Hepatic stellate cell (primary cell): ENCODE data around the gene ZNF536.
"Not testable (repeated sequence)": the region's sequence is repeated elsewhere in the genome, so short reads cannot be mapped to it uniquely, and the experiment has no call there.

Experiments used
- DNase-seq: peaks from one replicate; pipeline ENCODE4 v3.0.0; 2011; ENCODE audit warnings: low spot score

Gene ZNF536

DNA sequence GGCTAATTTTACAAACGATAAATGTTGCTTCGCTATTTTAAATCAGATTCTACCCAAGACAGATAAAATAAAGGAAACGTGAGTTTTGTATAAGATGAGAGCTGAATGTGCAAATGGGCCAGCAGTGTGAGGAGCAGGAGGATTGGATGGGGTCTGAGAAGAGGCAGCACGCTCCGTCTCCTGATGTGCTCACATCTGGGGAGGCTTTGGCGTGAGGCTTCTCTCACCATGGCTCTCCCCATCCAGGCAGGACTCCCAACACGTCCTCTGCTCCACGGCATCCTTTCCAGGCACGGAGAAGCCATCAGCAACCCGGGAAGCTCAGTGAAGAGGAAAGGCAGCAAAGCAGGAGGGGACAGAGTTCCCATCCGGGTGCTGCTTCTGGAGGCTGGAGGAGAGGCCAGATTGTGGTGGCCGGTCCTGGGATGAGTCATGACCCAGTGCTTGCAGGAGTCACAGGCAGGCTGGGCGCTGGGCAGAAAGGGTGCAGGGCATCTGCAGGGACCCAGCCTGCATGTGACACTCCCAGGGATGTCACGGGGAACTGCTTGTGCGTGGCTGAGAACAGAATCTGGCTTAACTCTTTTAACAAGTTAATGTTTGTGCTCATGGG is 47.5 kb downstream of the ZNF536 start:
- no peak for DNase-seq

- DNase-seq = no peak
Measured at GRCh38 chr19:30420316-30420715, 48.1 kb downstream of the ZNF536 start.

GRCh38 chr19:30420881-30421280 is 48.7 kb downstream of the ZNF536 start:
- DNase-seq = no peak

GRCh38 chr19:30421571-30421970 is 49.4 kb downstream of the ZNF536 start:
- no peak for DNase-seq

DNA sequence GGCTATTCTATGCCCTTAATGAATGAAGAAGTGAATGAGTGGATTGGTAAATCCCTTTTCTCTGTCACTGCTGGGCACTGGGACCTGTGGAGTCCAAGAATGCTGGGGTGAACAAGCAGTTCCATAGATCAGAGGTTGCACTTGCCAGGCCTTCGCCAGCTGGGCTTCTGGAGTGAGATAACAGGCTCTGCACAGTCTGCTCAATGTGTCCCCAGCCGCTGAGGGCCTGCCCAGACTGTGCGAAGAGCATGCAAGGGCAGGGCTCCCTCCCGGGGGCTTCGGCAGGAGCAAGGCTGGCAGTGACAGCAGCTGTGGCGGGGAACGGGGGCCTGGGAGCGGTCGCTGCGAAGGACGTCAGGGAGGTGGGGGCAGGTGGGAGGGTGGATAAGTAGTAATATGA is 51.3 kb downstream of the ZNF536 start:
- no peak for DNase-seq

DNA sequence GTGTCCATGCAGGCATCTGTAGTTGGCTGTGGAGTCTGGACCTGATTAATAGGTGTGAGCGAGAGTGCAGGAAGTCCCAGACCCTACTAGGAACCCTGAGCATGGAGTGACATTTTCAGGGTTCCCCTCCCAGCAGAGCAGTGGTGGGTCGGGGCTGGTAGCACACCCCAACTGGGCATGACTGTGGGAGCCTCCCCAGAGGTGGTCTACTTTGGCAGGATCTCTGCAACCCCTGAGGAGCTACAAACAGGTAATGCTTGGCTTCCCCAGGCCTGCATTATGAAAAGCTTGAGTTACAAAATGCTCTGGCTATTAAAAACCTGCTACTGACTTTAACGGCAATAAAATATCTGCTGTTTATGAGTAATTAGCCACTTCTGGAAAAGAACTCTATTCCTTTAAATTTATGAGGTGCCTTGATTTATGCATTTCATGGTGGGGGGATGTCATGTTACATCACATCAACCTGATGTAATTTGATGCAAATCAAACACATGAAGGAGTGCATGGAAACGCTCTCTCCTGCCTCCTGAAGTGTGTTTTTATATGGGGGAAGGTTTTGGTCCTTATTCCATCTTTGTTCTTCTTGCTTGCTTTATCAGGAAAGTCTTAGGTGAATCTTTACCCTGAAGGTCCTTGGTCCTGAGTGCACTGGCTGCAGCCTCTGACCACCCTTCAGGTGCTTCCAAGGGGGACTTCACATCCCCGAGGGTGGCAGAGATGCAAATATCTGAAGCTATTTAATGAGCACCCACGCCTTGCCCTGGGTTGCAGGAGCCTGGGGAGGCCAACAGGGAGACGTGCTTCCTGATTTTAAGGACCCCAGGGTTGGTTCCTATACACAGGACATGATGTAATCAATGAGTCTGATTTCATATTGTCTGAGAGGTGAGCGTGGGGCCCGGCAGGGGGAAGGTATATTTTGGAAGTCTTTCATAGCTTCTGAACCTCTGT is 54.0 kb downstream of the ZNF536 start:
- DNase-seq = no peak

DNA sequence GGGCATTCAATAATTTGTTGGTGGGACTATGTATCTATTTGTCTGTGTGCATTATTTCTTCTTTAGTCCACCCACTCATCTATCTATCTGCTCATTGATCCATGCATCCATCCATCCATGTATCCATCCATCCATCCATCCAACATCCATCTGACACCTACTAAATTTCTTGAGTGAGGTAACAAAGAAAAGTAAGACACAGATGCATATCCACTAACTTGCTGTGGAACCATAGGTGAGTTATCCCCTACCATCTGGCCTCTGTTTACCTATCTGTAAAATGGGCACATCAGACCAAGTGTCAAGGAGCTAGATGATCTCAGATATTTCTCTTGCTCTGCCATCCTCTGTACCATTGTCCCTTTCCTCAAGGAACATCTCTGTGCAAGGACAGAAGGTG is 54.7 kb downstream of the ZNF536 start:
- no peak for DNase-seq

DNA sequence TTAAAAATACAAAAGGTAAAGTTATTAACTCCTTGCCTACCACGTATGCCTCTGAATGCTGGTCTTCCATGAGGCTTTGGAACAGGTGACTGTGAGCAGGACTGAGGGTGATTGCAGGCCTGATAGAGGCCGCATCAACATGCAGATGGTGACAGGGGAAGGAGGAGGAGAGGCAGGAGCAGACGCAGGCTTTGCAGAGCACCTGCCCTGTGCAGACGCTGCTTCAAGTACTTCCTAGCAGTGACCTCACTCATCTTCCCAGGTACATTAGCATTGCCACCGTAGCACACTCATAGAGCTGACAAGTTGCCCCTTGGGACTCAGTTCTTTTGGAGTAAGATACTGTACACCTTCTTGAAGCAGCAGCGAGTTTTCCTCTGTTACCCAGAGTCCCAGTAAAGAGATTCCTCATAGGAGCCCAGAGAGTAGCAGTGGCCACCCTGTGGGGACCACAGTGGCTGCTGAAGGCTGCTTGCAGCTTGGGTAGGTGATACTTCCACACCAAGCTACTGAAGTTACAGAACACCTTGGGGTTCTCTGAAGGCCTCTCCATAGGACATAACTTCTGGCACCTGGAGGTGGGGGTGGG is 56.0 kb downstream of the ZNF536 start:
- DNase-seq = no peak

- no peak for DNase-seq
Measured at GRCh38 chr19:30428844-30429243, 56.7 kb downstream of the ZNF536 start.

GRCh38 chr19:30430206-30430734 is 58.1 kb downstream of the ZNF536 start:
- no peak for DNase-seq

- no peak for DNase-seq
Measured at GRCh38 chr19:30431591-30431990, 59.4 kb downstream of the ZNF536 start.

DNA sequence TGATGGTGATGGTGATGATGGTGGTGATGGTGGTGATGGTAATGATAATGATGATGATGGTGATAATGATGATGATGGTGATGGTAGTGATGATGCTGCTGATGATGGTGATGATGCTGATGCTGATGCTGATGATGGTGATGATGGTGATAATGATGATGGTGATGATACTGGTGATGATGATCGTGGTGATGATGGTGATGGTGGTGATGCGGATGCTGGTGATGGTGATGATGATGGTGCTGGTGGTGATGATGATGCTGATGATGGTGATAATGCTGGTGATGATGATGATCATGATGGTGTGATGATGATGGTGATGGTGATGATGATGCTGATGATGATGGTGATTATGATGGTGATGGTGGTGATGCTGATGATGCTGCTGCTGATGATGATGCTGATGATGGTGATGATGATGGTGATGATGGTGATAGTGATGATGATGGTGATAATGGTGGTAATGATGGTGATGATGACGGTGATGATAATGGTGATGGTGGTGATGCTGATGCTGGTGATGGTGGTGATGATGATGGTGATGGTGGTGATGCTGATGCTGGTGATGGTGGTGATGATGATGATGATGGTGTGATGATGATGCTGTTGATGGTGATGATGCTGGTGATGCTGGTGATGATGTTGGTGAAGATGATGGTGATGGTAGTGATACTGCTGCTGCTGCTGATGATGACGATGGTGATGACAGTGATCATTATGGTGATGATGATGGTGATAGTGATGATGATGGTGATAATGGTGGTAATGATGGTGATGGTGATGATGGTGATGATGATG is 62.8 kb downstream of the ZNF536 start:
- no peak for DNase-seq

- DNase-seq = no peak
Measured at GRCh38 chr19:30437869-30438268, 65.7 kb downstream of the ZNF536 start.

DNA sequence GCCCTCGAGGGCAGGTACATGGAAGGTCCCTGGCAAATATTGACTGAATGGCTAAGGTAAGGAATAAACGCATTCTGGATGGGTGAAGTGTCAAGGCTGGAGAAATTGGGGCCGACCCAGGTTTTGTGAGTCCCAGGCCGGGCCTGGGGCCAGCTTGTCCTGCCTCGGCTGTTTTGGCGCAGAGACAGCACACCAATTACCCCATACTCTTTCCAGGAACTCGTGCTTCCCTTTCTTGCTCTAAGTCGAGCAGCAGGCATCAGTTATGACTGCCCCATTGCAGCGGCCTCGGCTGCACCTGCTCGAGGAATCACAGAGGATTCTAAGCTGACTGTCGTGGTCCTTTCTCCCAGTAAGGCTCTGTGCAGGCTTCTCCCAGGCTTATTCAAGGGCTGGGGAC is 67.1 kb downstream of the ZNF536 start:
- DNase-seq = no peak

DNA sequence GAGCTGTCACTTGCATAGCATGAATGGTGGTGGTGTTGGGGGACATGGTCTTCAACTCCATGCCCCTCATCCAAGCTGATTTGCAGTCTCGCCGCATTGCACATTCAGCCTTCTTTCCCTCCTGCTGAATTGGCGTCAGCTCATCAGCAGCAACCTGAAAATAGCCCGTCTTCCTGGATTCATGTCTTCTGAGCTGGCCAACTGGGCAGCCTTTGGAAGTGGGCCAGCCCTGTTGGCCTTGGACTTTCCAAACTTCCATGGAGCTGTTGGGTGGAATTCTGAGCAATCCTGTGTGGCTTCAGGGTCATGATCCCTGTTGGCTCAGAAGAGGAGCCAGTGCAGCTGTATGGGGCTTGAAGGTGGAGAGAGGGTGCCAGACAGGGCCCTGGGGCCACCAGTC is 68.8 kb downstream of the ZNF536 start:
- DNase-seq = no peak

DNA sequence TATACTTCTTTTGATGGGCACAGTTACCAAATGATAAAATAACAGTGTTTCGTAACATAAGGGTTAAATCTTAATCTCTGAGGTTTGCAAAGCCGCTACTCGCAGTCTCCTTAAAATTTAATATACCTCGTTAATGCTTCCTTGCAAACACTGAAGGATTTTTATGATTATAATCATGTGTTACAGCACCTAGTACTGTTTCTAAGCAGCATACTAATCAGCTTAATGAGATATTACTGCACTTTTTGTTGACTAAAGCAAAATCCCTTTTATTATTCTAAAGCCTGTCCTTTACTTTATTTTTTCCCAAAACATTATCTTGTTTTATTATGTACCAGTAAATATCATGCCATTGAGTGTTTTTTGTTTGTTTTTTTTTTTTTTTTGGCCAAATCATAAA is 70.5 kb downstream of the ZNF536 start:
- no peak for DNase-seq

DNA sequence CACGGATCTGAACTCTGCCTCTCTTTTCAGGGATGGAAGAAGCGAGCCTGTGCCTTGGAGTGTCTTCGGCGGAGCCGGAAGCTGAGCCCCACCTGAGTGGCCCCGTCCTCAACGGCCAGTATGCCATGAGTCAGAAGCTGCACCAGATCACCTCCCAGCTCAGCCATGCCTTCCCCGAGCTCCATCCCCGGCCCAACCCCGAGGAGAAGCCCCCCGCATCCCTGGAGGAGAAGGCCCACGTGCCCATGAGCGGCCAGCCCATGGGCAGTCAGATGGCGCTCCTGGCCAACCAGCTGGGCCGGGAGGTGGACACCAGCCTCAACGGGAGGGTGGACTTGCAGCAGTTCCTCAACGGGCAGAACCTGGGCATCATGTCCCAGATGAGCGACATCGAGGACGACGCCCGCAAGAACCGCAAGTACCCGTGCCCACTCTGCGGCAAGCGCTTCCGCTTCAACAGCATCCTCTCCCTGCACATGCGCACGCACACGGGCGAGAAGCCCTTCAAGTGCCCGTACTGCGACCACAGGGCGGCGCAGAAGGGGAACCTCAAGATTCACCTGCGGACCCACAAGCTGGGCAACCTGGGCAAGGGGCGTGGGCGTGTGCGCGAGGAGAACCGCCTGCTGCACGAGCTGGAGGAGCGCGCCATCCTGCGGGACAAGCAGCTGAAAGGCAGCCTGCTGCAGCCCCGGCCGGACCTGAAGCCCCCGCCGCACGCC is 71.5 kb downstream of the ZNF536 start:
- DNase-seq = no peak

- DNase-seq = no peak
Measured at GRCh38 chr19:30444253-30444671, 72.1 kb downstream of the ZNF536 start.

- DNase-seq = no peak
Measured at GRCh38 chr19:30444686-30445232, 72.6 kb downstream of the ZNF536 start.

- no peak for DNase-seq
Measured at GRCh38 chr19:30445385-30445784, 73.2 kb downstream of the ZNF536 start.

DNA sequence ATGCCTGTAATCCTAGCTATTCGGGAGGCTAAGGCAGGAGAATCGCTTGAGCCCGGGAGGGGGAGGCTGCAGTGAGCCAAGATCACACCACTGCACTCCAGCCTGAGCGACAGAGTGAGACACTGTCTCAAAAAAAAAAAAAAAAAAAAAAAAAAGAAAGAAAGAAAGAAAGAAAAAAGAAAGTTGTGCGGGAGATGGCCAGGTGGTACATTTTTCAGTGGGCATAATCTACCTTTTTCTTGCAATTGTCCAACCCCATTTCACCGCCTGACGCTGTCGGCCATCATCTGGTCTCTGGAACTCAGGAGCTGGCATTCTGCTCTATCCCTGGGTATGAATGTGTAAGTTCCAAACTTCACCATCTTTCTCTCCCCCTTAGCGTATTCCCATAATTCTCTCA is 73.9 kb downstream of the ZNF536 start:
- not testable (repeated sequence) for DNase-seq
